Measurements from ENCODE around the gene PDCD2L. TPM values are rescaled to one million over a fixed set of nuclear protein-coding genes. Genes with fewer than 3 reads are reported as not detected.
A peak's percentile ranks its signal among the peaks of the same experiment; 100 is the strongest.
"Not testable (repeated sequence)": the region's sequence is repeated elsewhere in the genome, so short reads cannot be mapped to it uniquely, and the experiment has no call there.

PDCD2L gene
- total RNA-seq, 4 donors from 2014 or later: 7.9 to 15.1 (median 9.1) TPM

- TF ChIP-seq POLR2A (IDR thresholded peaks at IDR 0.05) (no peak), CTCF (IDR thresholded peaks at IDR 0.05) (no peak)
- no peak overlapping the region for H3K4me3 ChIP-seq
- 63 to 74% methylated on average over 2 to 5 of the region's 5 CpGs for WGBS, 2 donors
- H3K27ac ChIP-seq: peak overlapping the region in 3 of 4 donors; percentile 40 to 53 (median 46)
- H3K27me3 ChIP-seq: no peaks in the 10 kb centered on the region
- H3K36me3 ChIP-seq: peaks cover 6 to 61% (median 10%) of the 10 kb centered on the region in 3 donors
- H3K4me1 ChIP-seq: peaks cover 8 to 49% (median 21%) of the 10 kb centered on the region in 3 donors
- intact Hi-C loops (cut with DNase I): no loop called here
- H3K9me3 ChIP-seq: no peaks in the 10 kb centered on the region
- no peak for DNase-seq
Observed at GRCh38 chr19:34432797-34433196, 28.6 kb downstream of the PDCD2L start.

GRCh38 chr19:34436716-34437115 is 32.5 kb downstream of the PDCD2L start:
- Histone ChIP-seq H3K9me3 (no peaks in the 10 kb centered on the region), H3K4me3 (no peak overlapping the region), H3K36me3 (peaks cover 10 to 100% (median 12%) of the 10 kb centered on the region in 3 donors), H3K4me1 (peaks cover 0 to 19% (median 3%) of the 10 kb centered on the region in 3 donors), H3K27ac (no peak overlapping the region), H3K27me3 (no peaks in the 10 kb centered on the region)
- intact Hi-C loops (cut with DNase I): no loop called here
- WGBS, 2 donors: 74 to 88% methylated on average over 3 of the region's 3 CpGs
- DNase-seq: no peak
- TF ChIP-seq POLR2A (IDR thresholded peaks at IDR 0.05) (no peak), CTCF (IDR thresholded peaks at IDR 0.05) (no peak)

GRCh38 chr19:34448191-34448590 is 44.0 kb downstream of the PDCD2L start:
- peaks cover 4 to 100% (median 25%) of the 10 kb centered on the region in 3 donors for H3K36me3 ChIP-seq
- 93 to 100% methylated on average over 3 of the region's 3 CpGs for WGBS, 2 donors
- no peak for DNase-seq

GRCh38 chr19:34452723-34453122 is 48.5 kb downstream of the PDCD2L start:
- H3K27me3 ChIP-seq: no peaks in the 10 kb centered on the region
- TF ChIP-seq CTCF (IDR thresholded peaks at IDR 0.05) (no peak), POLR2A (IDR thresholded peaks at IDR 0.05) (no peak)
- peaks cover 11 to 100% (median 25%) of the 10 kb centered on the region in 3 donors for H3K36me3 ChIP-seq
- DNase-seq: no peak
- H3K4me3 ChIP-seq: no peak overlapping the region
- H3K4me1 ChIP-seq: no peaks in the 10 kb centered on the region
- intact Hi-C loops (cut with DNase I): no loop called here
- no peak overlapping the region for H3K27ac ChIP-seq
- no peaks in the 10 kb centered on the region for H3K9me3 ChIP-seq

More at GRCh38 chr19:34448191-34448590, 44.0 kb downstream of the PDCD2L start:
- H3K9me3 ChIP-seq: no peaks in the 10 kb centered on the region
- TF ChIP-seq POLR2A (IDR thresholded peaks at IDR 0.05): no peak
- no peaks in the 10 kb centered on the region for H3K27me3 ChIP-seq
- intact Hi-C loops (cut with DNase I): no loop called here
- H3K4me1 ChIP-seq: no peaks in the 10 kb centered on the region
- H3K27ac ChIP-seq: no peak overlapping the region
- no peak overlapping the region for H3K4me3 ChIP-seq

- no peak for TF ChIP-seq POLR2A (IDR thresholded peaks at IDR 0.05)
- TF ChIP-seq CTCF (IDR thresholded peaks at IDR 0.05): no peak
- peaks cover 11 to 99% (median 25%) of the 10 kb centered on the region in 3 donors for H3K36me3 ChIP-seq
- 75 to 93% methylated on average over 2 of the region's 2 CpGs for WGBS, 2 donors
Observed at GRCh38 chr19:34454091-34454490, 49.9 kb downstream of the PDCD2L start.

GRCh38 chr19:34454685-34455084 is 50.5 kb downstream of the PDCD2L start:
- peaks cover 14 to 99% (median 27%) of the 10 kb centered on the region in 3 donors for H3K36me3 ChIP-seq

More at GRCh38 chr19:34454091-34454490, 49.9 kb downstream of the PDCD2L start:
- Histone ChIP-seq H3K4me1 (peaks cover 0 to 5% (median 0%) of the 10 kb centered on the region in 3 donors), H3K4me3 (no peak overlapping the region), H3K9me3 (no peaks in the 10 kb centered on the region), H3K27ac (no peak overlapping the region), H3K27me3 (no peaks in the 10 kb centered on the region)
- intact Hi-C loops (cut with DNase I): no loop called here
- no peak for DNase-seq

GRCh38 chr19:34455783-34456480 is 51.7 kb downstream of the PDCD2L start:
- H3K27me3 ChIP-seq; intact Hi-C loops (cut with DNase I); H3K9me3 ChIP-seq; DNase-seq; H3K4me3 ChIP-seq; H3K27ac ChIP-seq: not testable (repeated sequence)
- H3K36me3 ChIP-seq: peaks cover 14 to 99% (median 32%) of the 10 kb centered on the region in 3 donors
- WGBS, 2 donors: 92 to 93% methylated on average over 15 to 17 of the region's 17 CpGs
- H3K4me1 ChIP-seq: peaks cover 0 to 23% (median 6%) of the 10 kb centered on the region in 3 donors

More at GRCh38 chr19:34454685-34455084, 50.5 kb downstream of the PDCD2L start:
- WGBS, 2 donors: 89 to 91% methylated on average over 3 of the region's 3 CpGs
- no peak overlapping the region for H3K27ac ChIP-seq
- DNase-seq: no peak
- H3K9me3 ChIP-seq: no peaks in the 10 kb centered on the region
- no peak for TF ChIP-seq CTCF (IDR thresholded peaks at IDR 0.05)
- no peak for TF ChIP-seq POLR2A (IDR thresholded peaks at IDR 0.05)
- H3K27me3 ChIP-seq: no peaks in the 10 kb centered on the region
- peaks cover 0 to 11% (median 5%) of the 10 kb centered on the region in 3 donors for H3K4me1 ChIP-seq
- no peak overlapping the region for H3K4me3 ChIP-seq
- intact Hi-C loops (cut with DNase I): no loop called here
